ENCODE measurements around the gene OLFM1.

GRCh38 chr9:135104761-135105160 is 17.3 kb downstream of the OLFM1 start:
- no peak for TF ChIP-seq CTCF (IDR thresholded peaks at IDR 0.05)
- no peak for TF ChIP-seq POLR2A (IDR thresholded peaks at IDR 0.05)

Data from uterus (tissue), 2 donors.